ENCODE measurements around the gene IFT88.
A peak's percentile ranks its signal among the peaks of the same experiment; 100 is the strongest.
"Not testable (repeated sequence)": the region's sequence is repeated elsewhere in the genome, so short reads cannot be mapped to it uniquely, and the experiment has no call there.

IFT88 gene

DNA sequence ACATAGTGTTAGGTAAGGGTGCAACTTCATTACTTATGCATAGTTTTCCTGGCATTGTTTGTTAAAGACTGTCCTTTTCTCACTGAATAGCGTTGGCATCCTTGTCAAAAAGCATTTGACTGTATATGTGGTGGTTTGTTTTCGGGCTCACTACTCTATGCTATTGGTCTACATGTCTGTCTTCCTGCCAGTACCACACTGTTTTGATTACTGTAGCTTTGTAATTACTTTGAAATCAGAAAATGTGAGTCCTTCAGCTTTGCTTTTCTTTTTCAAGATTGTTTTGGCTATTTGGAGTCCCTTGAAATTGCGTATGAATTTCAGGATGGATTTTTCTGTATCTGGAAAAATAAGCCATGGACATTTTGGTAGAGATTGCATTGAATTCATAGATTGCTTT lies 56.0 kb downstream of the IFT88 start:
- DNase-seq = no peak

DNA sequence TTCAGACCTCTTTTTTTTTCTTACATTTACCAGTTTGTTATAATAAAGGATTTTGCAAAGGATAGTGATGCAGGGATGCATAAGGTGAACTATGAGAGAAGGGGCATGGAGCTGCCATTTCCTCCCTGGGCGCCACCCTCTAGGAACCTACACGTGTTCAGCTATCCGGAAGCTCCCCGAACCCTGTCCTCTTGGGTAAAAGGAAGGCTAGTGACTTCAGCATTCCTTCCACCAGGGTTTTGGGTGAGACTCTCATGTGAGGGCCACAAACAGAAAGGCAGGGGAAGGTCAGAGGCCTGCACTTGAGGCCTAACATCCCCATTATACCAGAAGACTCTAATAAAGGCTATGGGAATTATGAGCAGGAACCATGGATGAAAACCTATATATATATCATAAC lies 57.3 kb downstream of the IFT88 start:
- no peak for DNase-seq

DNA sequence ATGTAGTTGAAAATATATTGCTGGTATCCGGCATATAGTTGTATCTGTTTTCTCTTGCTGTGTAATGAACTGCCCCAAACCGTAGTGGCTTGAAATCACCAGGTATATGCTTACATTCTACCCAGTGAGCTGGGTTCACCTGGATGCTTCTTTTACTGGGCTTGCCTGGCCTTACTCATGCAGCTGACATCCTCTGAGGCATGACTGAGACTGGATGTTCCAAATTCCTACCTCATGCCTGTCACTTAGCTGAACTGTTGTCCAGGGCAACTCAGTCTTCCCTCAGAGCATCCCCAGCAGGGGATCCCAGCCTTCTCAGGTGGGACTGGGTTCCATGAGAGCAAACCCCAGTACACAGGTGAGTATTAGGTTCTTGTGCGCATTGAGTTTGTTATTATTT lies 66.8 kb downstream of the IFT88 start:
- no peak for DNase-seq

DNA sequence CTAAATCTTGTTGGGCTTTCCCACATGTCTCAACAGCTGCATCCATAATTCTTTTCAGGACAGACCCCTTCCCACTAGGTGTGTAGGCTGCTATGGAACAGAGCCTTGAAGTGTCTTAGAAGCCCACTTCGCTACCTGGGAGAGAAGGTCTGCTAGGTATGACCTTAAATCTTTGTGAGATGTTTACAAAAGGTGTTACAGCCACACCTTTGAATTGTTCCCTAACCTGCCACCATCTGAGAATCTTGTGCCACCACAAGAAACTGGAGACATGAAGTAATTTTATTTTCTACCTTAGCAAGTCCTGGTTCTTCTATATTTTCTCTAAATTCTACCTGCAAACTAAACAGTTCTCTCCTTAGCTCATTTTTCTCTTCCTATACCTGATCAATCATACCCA lies 69.1 kb downstream of the IFT88 start:
- DNase-seq = no peak

DNA sequence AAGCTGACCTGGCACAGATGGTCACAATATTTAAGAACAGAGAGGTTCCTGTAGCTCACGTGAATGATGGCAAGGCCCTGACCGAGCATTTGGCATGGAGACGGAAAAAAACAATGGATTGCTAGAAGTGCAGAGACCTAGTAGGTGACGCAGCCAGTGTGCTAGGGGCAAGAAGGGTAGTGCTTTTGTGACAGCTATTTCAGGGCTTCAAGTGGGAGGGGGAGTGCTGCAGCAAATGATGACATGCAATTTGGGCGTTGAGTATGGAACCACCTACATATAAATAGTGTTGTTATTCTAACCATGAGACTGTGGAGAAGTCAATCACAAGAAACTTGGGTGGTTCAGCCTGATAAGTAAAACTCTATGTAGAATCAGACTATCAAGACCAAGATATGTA lies 70.9 kb downstream of the IFT88 start:
- peak in 28 of 56 donors; percentile 3 to 83 (median 30) for DNase-seq

DNA sequence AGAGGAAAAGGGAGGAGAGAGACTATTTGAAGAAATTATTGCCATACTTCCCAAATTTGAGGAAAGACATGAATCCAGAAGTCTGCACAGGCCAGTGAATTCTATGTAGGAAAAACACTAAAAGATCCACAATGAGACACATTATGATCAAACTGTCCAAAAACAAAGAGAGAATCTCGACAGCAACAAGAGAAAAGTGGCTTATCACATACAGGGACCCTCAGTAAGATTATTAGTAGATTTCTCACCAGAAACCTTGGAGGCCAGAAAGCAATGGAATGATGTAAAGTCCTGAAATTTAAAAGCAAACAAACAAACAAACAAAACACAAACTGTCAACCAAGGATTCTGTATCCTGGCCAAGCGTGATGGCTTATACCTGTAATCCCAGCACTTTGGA lies 80.8 kb downstream of the IFT88 start:
- DNase-seq = no peak

DNA sequence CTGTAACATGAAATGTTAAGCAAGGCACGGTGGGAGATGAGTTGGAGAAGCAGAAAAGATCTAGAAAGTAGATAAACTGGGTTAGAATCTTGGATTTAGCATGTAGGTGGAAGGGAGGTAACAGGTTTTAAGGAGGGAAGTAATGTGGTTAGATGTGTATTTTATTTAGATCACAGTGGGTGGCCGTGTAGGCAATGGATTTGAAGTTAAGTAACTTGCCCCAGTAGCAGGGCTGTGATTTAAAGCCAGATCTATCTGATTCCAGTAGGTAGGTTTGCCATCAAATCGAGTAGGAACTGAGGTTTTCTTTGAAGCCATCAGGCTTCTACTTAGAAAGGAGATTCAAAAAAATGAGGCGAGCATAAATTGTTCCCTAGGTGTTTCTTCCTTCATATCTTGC lies 86.0 kb downstream of the IFT88 start:
- DNase-seq = no peak

DNA sequence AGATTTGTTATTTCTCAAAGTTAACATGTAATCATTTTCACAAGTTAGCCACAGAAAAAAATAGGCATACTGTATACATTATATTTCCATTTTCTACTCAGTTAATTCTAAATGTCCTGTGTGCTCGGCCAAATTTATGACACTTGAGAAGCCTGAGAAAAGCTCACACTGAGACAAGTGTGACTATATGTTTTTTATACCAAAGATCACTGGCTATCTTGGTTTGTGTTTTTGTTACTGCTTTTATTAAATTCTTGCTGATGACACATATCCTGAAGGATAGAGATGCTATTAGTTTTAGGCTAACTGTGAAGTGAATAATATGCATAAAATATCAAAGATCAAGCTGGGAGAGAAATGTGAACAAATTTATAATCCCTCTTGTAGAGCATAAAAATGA lies 87.2 kb downstream of the IFT88 start:
- DNase-seq = no peak

DNA sequence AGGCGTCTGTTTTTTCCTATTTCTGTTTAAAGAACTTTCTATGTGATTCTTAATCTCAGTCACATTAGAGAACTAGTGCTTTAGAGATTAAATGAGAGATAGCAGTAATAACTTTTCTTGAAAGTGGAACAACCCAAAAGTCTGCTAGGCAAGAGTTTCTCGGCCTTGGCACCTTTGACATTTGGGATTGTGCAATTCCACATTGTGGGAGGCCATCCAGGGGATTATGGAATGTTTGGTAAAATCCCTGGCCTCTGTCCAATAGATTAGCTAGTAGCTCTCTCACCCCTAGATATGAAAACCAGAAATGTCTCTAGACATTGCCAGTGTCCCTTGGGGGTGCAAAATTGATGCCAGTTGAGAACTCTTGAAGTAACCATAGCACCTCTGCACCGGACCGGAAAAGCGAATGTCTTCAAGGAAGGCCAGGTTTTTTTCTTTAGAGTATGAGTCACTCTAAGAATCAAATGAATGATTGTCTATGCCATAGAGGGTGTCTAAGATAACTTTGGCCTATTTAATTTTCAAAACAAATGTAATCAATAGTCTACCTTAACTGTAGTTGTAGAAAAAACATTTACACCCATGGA lies 91.6 kb downstream of the IFT88 start:
- no peak for DNase-seq

DNA sequence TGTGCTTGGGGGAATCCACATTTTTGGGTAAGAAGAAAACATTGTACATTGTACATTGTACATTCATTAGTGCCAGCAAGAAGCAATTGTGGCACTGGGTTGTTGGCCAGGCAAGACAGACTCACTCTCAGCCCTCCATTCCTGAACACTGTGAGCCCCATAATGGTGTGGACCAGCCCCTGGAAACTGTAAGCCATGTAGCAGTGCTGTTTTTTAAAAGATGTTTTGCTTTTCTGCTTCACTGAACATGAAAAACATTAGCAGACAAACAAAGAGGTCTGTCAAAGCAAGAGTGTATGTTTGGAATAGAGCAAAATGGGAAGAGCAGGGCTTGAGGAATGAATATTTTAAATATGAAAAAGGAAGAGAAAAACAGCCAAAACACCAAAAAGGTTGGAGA lies 97.4 kb downstream of the IFT88 start:
- peak in 10 of 56 donors; percentile 6 to 54 (median 26) for DNase-seq

DNA sequence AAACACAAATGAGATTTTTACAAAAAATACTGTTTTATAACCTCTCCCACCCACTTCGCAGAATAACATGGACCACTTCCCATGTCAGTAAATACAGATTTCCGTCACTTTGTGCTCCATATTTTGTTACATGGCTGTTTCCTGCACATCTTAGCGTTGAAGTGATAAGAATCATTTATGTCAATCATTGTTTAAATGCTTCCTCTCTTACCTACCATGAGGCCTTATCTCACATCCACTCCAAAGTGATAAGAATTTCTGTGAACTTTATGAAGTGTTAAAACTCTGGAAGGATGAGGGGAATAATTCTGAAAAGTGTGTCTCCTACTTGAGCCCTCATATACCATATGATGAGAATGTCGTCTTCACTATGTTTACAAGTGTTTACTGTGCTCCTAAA lies 100.0 kb downstream of the IFT88 start:
- no peak for DNase-seq

DNA sequence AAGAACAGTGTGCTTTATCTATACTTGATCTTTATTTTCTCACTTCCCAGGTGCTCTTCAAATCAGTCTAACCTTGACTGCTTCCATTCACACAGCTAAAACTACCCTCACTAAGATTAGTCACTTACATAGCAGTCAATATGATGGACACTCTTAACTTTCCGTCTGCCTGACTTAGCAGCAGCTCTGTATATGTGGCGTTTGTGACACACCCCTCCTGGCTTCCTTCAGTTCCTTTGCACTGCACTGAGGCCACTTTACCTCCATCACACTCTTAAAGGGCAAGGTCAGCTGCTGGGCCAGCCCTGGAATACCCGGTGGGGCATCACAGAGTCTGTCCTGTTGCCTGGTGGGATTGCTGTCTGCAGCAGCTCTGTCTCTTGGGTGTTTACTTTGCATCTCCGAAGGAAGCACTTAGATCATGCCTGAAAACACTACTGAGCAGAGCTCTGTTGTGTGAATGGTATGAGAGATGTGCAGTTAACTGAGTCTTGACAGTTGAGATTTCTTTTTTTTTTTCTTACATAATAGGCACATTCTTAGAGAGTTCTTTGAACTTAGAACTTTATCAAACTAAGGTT lies 101.0 kb downstream of the IFT88 start:
- DNase-seq = no peak

DNA sequence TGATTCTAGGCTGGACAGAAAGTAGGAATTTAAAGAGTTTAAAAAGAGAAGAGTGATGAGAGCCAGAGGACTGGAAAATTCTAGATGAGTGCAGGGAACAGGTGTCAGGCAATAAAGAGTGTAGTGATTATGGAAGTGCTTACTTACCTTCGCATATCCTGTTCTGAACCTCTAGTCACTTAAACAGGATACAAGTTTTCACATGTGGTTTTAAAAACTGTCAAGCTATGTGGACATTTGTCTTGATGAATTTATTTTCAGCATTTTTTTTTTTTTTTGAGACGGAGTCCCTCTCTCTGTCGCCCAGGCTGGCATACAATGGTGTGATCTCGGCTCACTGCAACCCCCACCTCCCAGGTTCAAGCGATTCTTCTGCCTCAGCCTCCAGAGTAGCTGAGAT lies 102.2 kb downstream of the IFT88 start:
- no peak for DNase-seq

DNA sequence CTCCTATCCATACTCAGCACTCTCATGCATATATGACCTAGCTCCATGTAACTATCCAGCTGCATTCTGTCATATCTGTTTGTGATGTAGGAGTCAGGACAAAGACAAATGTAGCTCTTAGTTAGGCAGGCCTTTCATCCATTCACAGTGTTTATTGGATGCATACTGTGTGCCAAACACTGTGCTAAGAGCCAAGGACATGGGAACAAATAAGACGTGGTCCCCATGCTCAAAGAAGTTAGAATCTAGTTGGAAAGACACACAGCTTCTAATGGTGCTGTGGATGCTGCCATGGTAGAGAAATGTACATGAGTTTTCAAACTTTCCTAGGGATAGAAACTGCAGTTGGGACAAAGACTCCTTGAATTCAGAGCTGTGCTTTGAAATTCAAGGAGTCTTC lies 104.8 kb downstream of the IFT88 start:
- DNase-seq = peak in 8 of 56 donors; percentile 7 to 54 (median 24)

DNA sequence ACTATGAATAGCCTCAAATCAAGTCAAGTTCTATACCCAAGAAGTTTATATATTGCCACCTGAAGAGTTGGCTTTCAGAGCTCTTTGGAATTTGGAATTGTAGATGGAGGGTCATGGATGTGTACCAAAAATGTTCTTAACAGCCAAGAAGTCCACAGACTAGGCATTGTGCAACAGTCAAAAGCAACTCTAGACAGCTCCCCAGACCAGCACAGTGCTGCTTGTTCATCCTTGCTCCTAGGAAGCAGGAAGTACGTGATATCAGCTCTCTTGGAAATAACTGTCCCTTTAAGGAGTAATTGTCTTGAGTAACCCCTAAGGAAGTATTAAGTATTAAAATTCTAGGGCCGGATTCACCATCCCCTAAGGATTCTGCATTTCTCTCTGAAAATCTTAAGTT lies 105.8 kb downstream of the IFT88 start:
- no peak for DNase-seq

DNA sequence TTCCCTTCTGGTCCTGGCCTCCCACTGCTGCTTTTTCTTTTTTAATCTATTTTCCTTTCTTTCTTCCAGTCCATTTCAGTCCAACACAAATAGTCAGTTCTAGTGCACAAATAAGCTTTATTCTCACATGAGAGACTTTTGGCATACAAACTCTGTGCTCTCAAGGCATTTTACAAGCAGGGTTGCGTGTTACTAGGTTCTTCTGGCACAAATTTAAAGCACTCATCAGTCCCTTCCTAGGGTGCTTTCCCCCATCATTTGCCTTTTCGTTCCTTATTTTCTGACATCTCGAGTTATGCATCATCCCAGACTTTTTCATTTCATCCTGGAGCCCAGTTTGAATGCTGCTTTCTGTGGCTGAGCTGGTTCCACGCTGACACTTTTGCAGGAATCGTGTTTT lies 106.8 kb downstream of the IFT88 start:
- DNase-seq = peak in 8 of 56 donors; percentile 10 to 48 (median 16)

DNA sequence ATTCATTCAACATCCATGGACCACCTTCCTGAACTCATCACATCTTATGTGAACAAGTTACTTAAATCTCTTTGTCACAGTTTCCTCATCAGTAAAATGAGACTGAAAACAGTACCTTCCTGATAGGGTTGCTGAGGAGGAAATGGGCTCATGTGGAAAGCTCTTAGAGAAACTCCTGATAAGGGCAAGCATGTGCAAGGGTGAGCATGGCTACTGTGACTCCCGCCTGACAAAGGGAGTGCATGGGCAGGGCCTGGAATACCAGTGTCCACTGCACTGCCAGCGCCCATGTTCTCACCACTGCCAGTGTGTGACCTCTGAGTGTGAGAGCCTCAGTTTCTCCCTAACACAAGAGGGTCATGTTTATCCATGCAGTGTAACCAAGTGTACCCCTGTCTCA lies 109.3 kb downstream of the IFT88 start:
- DNase-seq = no peak

DNA sequence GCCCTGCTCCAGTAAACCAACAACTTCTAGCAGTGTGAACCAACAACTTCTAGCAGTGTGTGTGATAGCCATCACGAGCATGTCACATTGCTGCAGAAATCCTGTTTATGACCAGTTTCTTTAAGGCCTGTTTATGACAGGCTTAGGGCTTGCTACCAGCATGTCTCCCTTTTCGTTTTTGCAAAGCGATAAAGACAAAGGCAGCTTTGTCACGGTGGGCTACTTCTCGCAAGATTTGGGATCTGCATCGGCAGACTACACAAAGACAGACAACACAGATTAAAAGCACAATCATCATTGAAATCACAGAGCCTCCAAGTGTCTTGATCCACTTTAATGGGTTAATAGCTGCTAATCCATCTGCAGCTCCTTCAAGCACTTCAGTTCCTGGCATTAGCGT lies 111.6 kb downstream of the IFT88 start:
- DNase-seq = peak in 1 of 56 donors; percentile 8

DNA sequence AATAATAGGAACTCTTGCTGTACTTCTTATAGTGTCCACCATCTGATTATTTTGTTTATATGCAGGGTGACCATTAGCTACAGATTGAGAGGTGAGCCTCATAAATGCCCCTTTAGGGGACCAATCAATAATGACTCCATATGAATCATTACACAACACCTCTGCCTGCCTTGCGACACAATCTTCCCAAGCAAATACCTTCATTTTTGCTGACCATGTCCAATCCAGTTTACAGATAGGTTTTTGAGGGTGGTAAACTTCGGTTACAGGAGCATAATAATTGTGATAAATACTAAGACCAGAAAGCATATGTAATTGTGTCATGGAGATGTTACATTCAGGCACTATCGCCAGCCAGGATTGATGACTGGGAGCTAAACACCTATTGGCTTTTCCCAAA lies 112.9 kb downstream of the IFT88 start:
- no peak for DNase-seq

DNA sequence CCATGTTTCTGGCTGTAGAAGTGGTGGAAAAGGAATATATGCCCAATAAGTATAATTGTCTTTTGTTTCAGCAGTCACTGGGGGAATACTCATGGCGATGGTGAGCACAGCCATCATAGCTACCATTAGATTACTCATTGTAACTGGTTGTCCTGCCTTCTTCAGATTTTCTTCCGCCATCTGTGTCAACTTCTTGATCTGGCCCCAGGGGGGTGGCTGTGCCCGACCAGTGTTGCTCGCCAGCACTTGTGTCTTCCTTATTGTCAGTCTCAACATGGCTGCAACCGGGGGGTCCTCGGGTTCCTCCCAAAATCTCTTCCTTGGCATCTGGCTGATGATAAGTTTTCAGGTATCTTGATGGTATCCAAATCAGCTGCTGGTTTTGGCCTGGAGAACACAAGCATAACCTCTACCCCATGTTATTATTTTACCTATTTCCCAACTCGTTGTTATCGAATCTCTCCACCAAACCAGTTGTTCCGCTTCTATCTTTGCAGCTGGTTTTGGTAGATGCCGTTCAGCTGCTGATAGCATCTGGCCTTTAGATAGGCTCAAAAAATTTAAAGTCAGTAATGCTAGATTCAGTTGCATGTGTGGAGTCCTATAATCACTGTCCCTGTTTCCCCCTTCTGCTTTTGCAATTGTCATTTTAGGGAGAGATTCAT lies 113.6 kb downstream of the IFT88 start:
- DNase-seq = no peak

DNA sequence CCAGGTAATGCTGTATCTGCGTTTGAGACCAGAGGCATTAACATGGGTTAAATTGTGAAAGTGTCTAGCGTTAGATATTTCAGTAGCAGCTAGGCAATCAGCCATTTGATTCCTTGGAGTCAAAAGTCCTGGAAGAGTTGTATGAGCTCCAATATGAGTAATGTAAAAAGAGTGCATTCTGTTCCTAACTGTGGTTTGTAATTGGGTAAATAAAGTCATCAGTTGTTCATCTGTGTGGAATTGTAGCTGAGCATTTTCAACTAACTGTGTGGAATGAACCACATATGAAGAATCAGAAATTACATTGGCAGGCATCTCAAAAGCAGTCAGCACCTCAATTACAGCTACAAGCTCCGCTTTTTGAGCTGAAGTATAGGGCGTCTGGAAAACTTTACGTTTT lies 114.5 kb downstream of the IFT88 start:
- not testable (repeated sequence) for DNase-seq

DNA sequence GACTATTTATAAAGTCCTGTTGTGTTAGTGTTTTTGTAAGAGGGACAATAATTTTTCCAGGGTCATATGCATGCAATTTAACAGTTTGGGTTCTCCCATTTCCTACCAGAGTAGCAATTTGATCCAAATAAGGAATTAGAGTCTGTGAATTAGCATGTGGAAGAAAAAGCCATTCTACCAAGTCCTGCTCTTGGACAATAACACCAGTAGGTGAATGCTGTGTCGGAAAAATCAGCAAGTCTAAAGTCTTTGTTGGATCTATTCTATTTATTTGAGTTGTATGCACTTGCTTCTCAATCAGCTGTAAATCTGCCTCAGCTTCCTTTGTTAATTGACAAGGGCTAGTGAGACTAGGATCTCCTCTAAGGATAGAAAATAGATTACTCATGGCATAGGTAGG lies 115.1 kb downstream of the IFT88 start:
- DNase-seq = no peak

DNA sequence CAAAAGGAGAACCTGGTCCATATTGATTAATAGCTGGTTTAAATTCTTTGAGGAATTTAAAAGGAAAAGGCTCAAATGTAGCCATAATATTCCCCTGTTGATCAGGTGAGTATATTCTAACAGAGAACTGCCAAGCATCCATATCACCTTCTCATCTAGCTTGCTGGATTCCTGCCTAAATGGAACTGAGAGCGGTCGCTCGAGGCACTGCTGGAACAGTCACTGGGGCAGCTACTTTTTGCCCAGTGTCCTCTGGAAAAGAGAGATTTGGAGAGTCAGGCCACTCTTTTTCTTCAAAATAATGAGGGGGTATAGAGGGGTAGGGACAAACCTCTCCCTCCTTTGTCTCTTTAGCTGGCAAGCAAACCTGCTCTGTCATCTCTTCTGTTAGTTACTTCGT lies 117.1 kb downstream of the IFT88 start:
- DNase-seq = no peak

Data from nucleus accumbens (tissue), 56 donors.